ENCODE results near the gene KRTAP4-12. TPM values are rescaled to one million over a fixed set of nuclear protein-coding genes. Genes with fewer than 3 reads are reported as not detected.
"Not testable (repeated sequence)": the region's sequence is repeated elsewhere in the genome, so short reads cannot be mapped to it uniquely, and the experiment has no call there.

Gene KRTAP4-12
- not detected for total RNA-seq

- H3K9me3 ChIP-seq; intact Hi-C loops (cut with DNase I); H3K27me3 ChIP-seq; H3K27ac ChIP-seq; H3K4me1 ChIP-seq; DNase-seq; H3K36me3 ChIP-seq; H3K4me3 ChIP-seq (replicated peaks in 1 of 3): not testable (repeated sequence)
- WGBS, 2 donors: 73 to 80% methylated on average over 2 to 3 of the region's 3 CpGs
Measured at GRCh38 chr17:41123991-41124371, at the start of gene KRTAP4-12. Gene KRTAP4-12, minus strand, starts transcription at chr17:41124182. Its CDS starts 60 bp downstream, at chr17:41124122.

- no peak overlapping the region for H3K4me3 ChIP-seq (replicated peaks in 1 of 3)
- H3K27me3 ChIP-seq: no peaks in the 10 kb centered on the region
- H3K27ac ChIP-seq: no peak overlapping the region
- intact Hi-C loops (cut with DNase I): no loop called here
- 75 to 85% methylated on average over 2 of the region's 2 CpGs for WGBS, 2 donors
- TF ChIP-seq POLR2A (IDR thresholded peaks at IDR 0.05): no peak
- TF ChIP-seq, protein P1, sequence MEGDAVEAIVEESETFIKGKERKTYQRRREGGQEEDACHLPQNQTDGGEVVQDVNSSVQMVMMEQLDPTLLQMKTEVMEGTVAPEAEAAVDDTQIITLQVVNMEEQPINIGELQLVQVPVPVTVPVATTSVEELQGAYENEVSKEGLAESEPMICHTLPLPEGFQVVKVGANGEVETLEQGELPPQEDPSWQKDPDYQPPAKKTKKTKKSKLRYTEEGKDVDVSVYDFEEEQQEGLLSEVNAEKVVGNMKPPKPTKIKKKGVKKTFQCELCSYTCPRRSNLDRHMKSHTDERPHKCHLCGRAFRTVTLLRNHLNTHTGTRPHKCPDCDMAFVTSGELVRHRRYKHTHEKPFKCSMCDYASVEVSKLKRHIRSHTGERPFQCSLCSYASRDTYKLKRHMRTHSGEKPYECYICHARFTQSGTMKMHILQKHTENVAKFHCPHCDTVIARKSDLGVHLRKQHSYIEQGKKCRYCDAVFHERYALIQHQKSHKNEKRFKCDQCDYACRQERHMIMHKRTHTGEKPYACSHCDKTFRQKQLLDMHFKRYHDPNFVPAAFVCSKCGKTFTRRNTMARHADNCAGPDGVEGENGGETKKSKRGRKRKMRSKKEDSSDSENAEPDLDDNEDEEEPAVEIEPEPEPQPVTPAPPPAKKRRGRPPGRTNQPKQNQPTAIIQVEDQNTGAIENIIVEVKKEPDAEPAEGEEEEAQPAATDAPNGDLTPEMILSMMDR (IDR thresholded peaks at IDR 0.05): no peak
- H3K4me1 ChIP-seq: no peaks in the 10 kb centered on the region
- DNase-seq: no peak
- H3K36me3 ChIP-seq: no peaks in the 10 kb centered on the region
- H3K9me3 ChIP-seq: no peaks in the 10 kb centered on the region
Measured at GRCh38 chr17:41171886-41172285, 47.9 kb upstream of the KRTAP4-12 start.

- Histone ChIP-seq H3K4me3 (replicated peaks in 1 of 3) (no peak within 1 kb of the TSS), H3K4me1 (no peaks in the 10 kb centered on the region), H3K36me3 (no peaks in the 10 kb centered on the region), H3K9me3 (no peaks in the 10 kb centered on the region), H3K27ac (no peak within 1 kb of the TSS), H3K27me3 (no peaks in the 10 kb centered on the region)
- TF ChIP-seq, protein P1 (IDR thresholded peaks at IDR 0.05): no peak
- no peak for TF ChIP-seq POLR2A (IDR thresholded peaks at IDR 0.05)
- intact Hi-C loops (cut with DNase I): no loop called here
- no peak for DNase-seq
- WGBS, 2 donors: 63 to 82% methylated on average over 1 of the region's 1 CpG
Measured at GRCh38 chr17:41168121-41168520, 44.1 kb upstream of the KRTAP4-12 start, which contains the start of gene KRTAP4-3. Gene KRTAP4-3, minus strand, starts transcription at chr17:41168221. Its CDS starts 49 bp downstream, at chr17:41168172.

- DNase-seq: no peak
- no peaks in the 10 kb centered on the region for H3K4me1 ChIP-seq
- WGBS, 2 donors: 84 to 93% methylated on average over 6 to 7 of the region's 7 CpGs
- intact Hi-C loops (cut with DNase I): no loop called here
- no peak for TF ChIP-seq POLR2A (IDR thresholded peaks at IDR 0.05)
- TF ChIP-seq, protein P1 (IDR thresholded peaks at IDR 0.05): no peak
- no peaks in the 10 kb centered on the region for H3K36me3 ChIP-seq
- no peak overlapping the region for H3K27ac ChIP-seq
- no peaks in the 10 kb centered on the region for H3K9me3 ChIP-seq
- no peak overlapping the region for H3K4me3 ChIP-seq (replicated peaks in 1 of 3)
- H3K27me3 ChIP-seq: no peaks in the 10 kb centered on the region
Measured at GRCh38 chr17:41167561-41167960, 43.6 kb upstream of the KRTAP4-12 start.

DNA sequence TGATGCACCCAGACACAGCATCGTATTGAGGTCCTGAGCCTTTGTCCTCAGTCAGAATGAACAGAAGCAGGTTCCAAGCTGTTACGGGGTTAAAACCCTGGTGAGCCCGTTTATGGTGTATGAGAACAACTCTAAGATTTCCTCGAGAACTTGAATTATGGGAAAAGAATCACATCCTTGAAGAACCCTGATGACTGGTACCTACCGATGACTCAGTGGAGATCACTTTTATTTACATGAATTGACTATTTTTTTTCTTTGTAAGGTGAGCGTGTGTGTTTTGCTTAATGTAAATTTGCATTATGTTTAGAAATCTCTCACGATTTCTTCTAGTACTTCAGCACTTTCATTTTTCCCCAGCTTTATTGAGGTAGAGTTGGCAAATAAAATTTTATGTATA, 39.8 kb upstream of the KRTAP4-12 start:
- Histone ChIP-seq H3K4me1 (no peaks in the 10 kb centered on the region), H3K36me3 (no peaks in the 10 kb centered on the region), H3K4me3 (replicated peaks in 1 of 3) (no peak overlapping the region), H3K9me3 (no peaks in the 10 kb centered on the region), H3K27me3 (no peaks in the 10 kb centered on the region), H3K27ac (no peak overlapping the region)
- no peak for DNase-seq
- WGBS, 2 donors: 75 to 76% methylated on average over 7 of the region's 7 CpGs
- TF ChIP-seq POLR2A (IDR thresholded peaks at IDR 0.05): no peak
- TF ChIP-seq, protein P1 (IDR thresholded peaks at IDR 0.05): no peak
- intact Hi-C loops (cut with DNase I): no loop called here

DNA sequence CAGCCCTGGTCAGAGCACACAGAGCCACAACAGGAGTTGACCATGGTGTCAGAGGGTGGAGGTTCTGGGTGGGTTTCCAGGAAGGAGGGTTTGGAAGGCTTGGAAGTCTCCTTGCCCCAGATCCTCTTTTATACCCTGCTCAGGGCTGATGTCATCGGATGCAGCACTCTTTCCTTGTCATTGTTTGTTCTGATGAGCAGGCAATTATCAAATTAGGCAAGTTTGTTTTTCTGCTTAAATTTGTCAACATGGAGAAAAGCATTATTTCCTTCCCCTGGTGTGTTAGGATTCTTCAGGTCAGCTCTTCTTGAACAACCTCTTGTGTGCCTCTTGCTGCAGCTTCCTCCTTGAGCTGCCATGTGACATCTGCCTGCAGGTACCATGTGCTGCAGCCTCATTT, 36.7 kb upstream of the KRTAP4-12 start, which contains the start of gene KRTAP4-4:
Gene KRTAP4-4 (minus strand): TSS at position 101 of the 400 bp plus-strand sequence. CDS start 57 bp downstream, at position 44.
- Histone ChIP-seq H3K27ac (no peak within 1 kb of the TSS), H3K9me3 (no peaks in the 10 kb centered on the region), H3K27me3 (no peaks in the 10 kb centered on the region), H3K36me3 (no peaks in the 10 kb centered on the region), H3K4me3 (replicated peaks in 1 of 3) (no peak within 1 kb of the TSS), H3K4me1 (no peaks in the 10 kb centered on the region)
- intact Hi-C loops (cut with DNase I): no loop called here
- WGBS, 2 donors: 88% methylated on average over 1 of the region's 1 CpG
- DNase-seq: no peak
- no peak for TF ChIP-seq POLR2A (IDR thresholded peaks at IDR 0.05)
- TF ChIP-seq, protein P1 (IDR thresholded peaks at IDR 0.05): no peak

DNA sequence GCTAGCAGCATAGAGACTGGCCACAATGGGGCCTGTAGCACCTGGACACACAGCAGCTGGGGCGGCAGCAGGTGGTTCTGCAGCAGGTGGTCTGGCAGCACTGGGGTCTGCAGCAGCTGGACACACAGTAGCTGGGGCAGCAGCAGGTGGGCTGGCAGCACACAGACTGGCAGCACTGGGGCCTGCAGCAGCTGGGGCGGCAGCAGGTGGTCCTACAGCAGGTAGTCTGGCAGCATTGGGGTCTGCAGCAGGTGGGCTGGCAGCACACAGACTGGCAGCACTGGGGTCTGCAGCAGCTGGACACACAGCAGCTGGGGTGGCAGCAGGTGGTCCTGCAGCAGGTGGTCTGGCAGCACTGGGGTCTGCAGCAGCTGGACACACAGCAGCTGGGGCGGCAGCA, 36.2 kb upstream of the KRTAP4-12 start:
- H3K27me3 ChIP-seq; H3K9me3 ChIP-seq; intact Hi-C loops (cut with DNase I); DNase-seq; H3K36me3 ChIP-seq; H3K4me3 ChIP-seq (replicated peaks in 1 of 3); H3K27ac ChIP-seq; H3K4me1 ChIP-seq: not testable (repeated sequence)
- 79 to 83% methylated on average over 2 of the region's 3 CpGs for WGBS, 2 donors

All from thyroid gland (tissue), 4 donors.